ENCODE measurements around the gene EZH2.

The EZH2 gene

GRCh38 chr7:148854983-148855382, 29.1 kb downstream of the EZH2 start:
- DNase-seq, result no peak

GRCh38 chr7:148852272-148852671, 31.8 kb downstream of the EZH2 start:
- no peak for DNase-seq

GRCh38 chr7:148850564-148850963, 33.5 kb downstream of the EZH2 start:
- DNase-seq, result no peak

- DNase-seq, result no peak
Observed at GRCh38 chr7:148849393-148850098, 34.5 kb downstream of the EZH2 start.

- DNase-seq, result no peak
Observed at GRCh38 chr7:148847815-148848734, 36.0 kb downstream of the EZH2 start.

GRCh38 chr7:148838905-148839304, 45.2 kb downstream of the EZH2 start:
- DNase-seq, result no peak

- DNase-seq, result no peak
Observed at GRCh38 chr7:148835854-148836253, 48.2 kb downstream of the EZH2 start.

GRCh38 chr7:148834605-148835004, 49.5 kb downstream of the EZH2 start:
- DNase-seq, result no peak

- no peak for DNase-seq
Observed at GRCh38 chr7:148831782-148832181, 52.3 kb downstream of the EZH2 start.

GRCh38 chr7:148830897-148831692, 53.0 kb downstream of the EZH2 start:
- DNase-seq, result no peak

GRCh38 chr7:148828965-148829364, 55.1 kb downstream of the EZH2 start:
- DNase-seq, result no peak

- no peak for DNase-seq
Observed at GRCh38 chr7:148825338-148825737, 58.8 kb downstream of the EZH2 start.

GRCh38 chr7:148824864-148825263, 59.2 kb downstream of the EZH2 start:
- DNase-seq, result no peak

GRCh38 chr7:148821422-148821821, 62.7 kb downstream of the EZH2 start:
- no peak for DNase-seq

- DNase-seq, result no peak
Observed at GRCh38 chr7:148819697-148820360, 64.3 kb downstream of the EZH2 start.

GRCh38 chr7:148815612-148816011, 68.5 kb downstream of the EZH2 start:
- DNase-seq, result no peak

GRCh38 chr7:148814922-148815559, 69.0 kb downstream of the EZH2 start:
- DNase-seq, result no peak

- DNase-seq, result no peak
Observed at GRCh38 chr7:148813890-148814289, 70.2 kb downstream of the EZH2 start.

GRCh38 chr7:148811892-148812291, 72.2 kb downstream of the EZH2 start:
- DNase-seq, result no peak

GRCh38 chr7:148809856-148810255, 74.2 kb downstream of the EZH2 start:
- DNase-seq, result no peak

- DNase-seq, result no peak
Observed at GRCh38 chr7:148807436-148807835, 76.7 kb downstream of the EZH2 start.

- DNase-seq, result no peak
Observed at GRCh38 chr7:148806187-148806586, 77.9 kb downstream of the EZH2 start.

Measured in C1 segment of cervical spinal cord (tissue), 14 donors.